Measurements from ENCODE around the gene ADAMTS16.

Gene ADAMTS16

GRCh38 chr5:5302201-5302600 is 162.1 kb downstream of the ADAMTS16 start:
- no peak for DNase-seq (ENCODE audit: low read depth)
- TF ChIP-seq CTCF (IDR thresholded peaks at IDR 0.05; ENCODE audit: insufficient read depth, low read depth, low read length, missing control alignments), result no peak
- no peak overlapping the region for H3K4me3 ChIP-seq (ENCODE audit: low read depth, low read length)

GRCh38 chr5:5303242-5303641 is 163.1 kb downstream of the ADAMTS16 start:
- no peak overlapping the region for H3K4me3 ChIP-seq (ENCODE audit: low read depth, low read length)
- TF ChIP-seq CTCF (IDR thresholded peaks at IDR 0.05; ENCODE audit: insufficient read depth, low read depth, low read length, missing control alignments), result no peak
- no peak for DNase-seq (ENCODE audit: low read depth)

- DNase-seq (ENCODE audit: low read depth), result no peak
- H3K4me3 ChIP-seq (ENCODE audit: low read depth, low read length), result no peak overlapping the region
- no peak for TF ChIP-seq CTCF (IDR thresholded peaks at IDR 0.05; ENCODE audit: insufficient read depth, low read depth, low read length, missing control alignments)
Measured at GRCh38 chr5:5304361-5305020, 164.4 kb downstream of the ADAMTS16 start.

- no peak for DNase-seq (ENCODE audit: low read depth)
- H3K4me3 ChIP-seq (ENCODE audit: low read depth, low read length), result no peak overlapping the region
Measured at GRCh38 chr5:5306696-5307095, 166.6 kb downstream of the ADAMTS16 start.

GRCh38 chr5:5308319-5308718 is 168.2 kb downstream of the ADAMTS16 start:
- H3K4me3 ChIP-seq (ENCODE audit: low read depth, low read length), result no peak overlapping the region
- no peak for TF ChIP-seq CTCF (IDR thresholded peaks at IDR 0.05; ENCODE audit: insufficient read depth, low read depth, low read length, missing control alignments)
- DNase-seq (ENCODE audit: low read depth), result no peak

More at GRCh38 chr5:5306696-5307095, 166.6 kb downstream of the ADAMTS16 start:
- TF ChIP-seq CTCF (IDR thresholded peaks at IDR 0.05; ENCODE audit: insufficient read depth, low read depth, low read length, missing control alignments), result no peak

GRCh38 chr5:5309645-5310044 is 169.5 kb downstream of the ADAMTS16 start:
- DNase-seq (ENCODE audit: low read depth), result no peak
- TF ChIP-seq CTCF (IDR thresholded peaks at IDR 0.05; ENCODE audit: insufficient read depth, low read depth, low read length, missing control alignments), result no peak
- no peak overlapping the region for H3K4me3 ChIP-seq (ENCODE audit: low read depth, low read length)

GRCh38 chr5:5313101-5313635 is 173.0 kb downstream of the ADAMTS16 start:
- no peak for DNase-seq (ENCODE audit: low read depth)
- no peak overlapping the region for H3K4me3 ChIP-seq (ENCODE audit: low read depth, low read length)
- TF ChIP-seq CTCF (IDR thresholded peaks at IDR 0.05; ENCODE audit: insufficient read depth, low read depth, low read length, missing control alignments), result no peak
